K562 (cell line): ENCODE measurements around the gene ERN1. TPM values are rescaled to one million over a fixed set of nuclear protein-coding genes. Genes with fewer than 3 reads are reported as not detected.

Experiments used
- ATAC-seq: fragments of 200-7000 bp; cut with Tn5 transposase; 3 replicates; pipeline ENCODE4 v1.9.1; 2020; ENCODE audit warnings: moderate library complexity
- BruUV-seq: library from RNA; stranded (reverse); fragments of 400-500 nt; replicated peaks from 2 replicates; lab custom pipeline; 2021; lab: Mats Ljungman, UMichigan
- CTCF ChIA-PET: fragments of 300-600 bp; formaldehyde crosslinking; extraction: SDS; loops from one replicate; lab custom pipeline; 2021; ENCODE audit warnings: low intra/inter-chr PET ratio; lab: Yijun Ruan, JAX
- POLR2A ChIA-PET: fragments of 300-600, 350-650 bp; sonication (Branson Sonifier 250); formaldehyde crosslinking; extraction: SDS; loops from one replicate; lab custom pipeline; 2021; ENCODE audit warnings: antibody characterized with exemption, inconsistent platforms; lab: Yijun Ruan, JAX
- DNase-seq, 4 experiments: peaks; one replicate each; pipeline versions ENCODE4 v3.0.0 to v3.0.0-alpha.2; 2011 to 2018; ENCODE audit warnings: low spot score in 3 of 4, mixed read lengths in 3 of 4; ENCODE audit errors: extremely low read depth in 1 of 4
- FAIRE-seq: peaks from 2 replicates; lab custom pipeline; 2011; peaks lifted over from hg19 to GRCh38; lab: Jason Lieb, UNC
- H2AFZ ChIP-seq: 2 replicates; pipeline ENCODE4 v1.6.0; 2011; ENCODE audit warnings: low read depth, low read length, control low read depth, inconsistent platforms
- H3K27ac ChIP-seq: fragments of 200-600 bp; 3 replicates; pipeline ENCODE4 v1.8.0; 2011; ENCODE audit warnings: low read depth, mild to moderate bottlenecking, control low read depth, inconsistent platforms, low read length, moderate library complexity, mixed read lengths; ENCODE audit errors: extremely low read depth
- H3K27me3 ChIP-seq, 2 experiments: fragments of 300-600 bp in 1 of 2; 2 replicates in 1 of 2; 3 replicates in 1 of 2; pipeline versions ENCODE4 v1.6.0 to v1.8.0; 2011; ENCODE audit warnings: inconsistent platforms in 2 of 2, low read length in 2 of 2, mild to moderate bottlenecking in 1 of 2, mixed read lengths in 1 of 2, moderate library complexity in 1 of 2; ENCODE audit not compliant: control insufficient read depth in 2 of 2, insufficient read depth in 2 of 2
- H3K36me3 ChIP-seq: fragments of 300-600 bp; 3 replicates; pipeline ENCODE4 v1.8.0; 2011; ENCODE audit warnings: mild to moderate bottlenecking, low read length, inconsistent platforms; ENCODE audit not compliant: control insufficient read depth, insufficient read depth
- H3K4me1 ChIP-seq, 2 experiments: fragments of 200-600 bp in 1 of 2; replicated peaks in 1 of 2; 2 replicates in 1 of 2; 3 replicates in 1 of 2; pipeline versions ENCODE4 v1.5.1 to v1.8.0; 2011; ENCODE audit warnings: inconsistent platforms in 2 of 2, low read length in 2 of 2, mild to moderate bottlenecking in 1 of 2, mixed read lengths in 1 of 2, moderate library complexity in 1 of 2; ENCODE audit not compliant: control insufficient read depth in 2 of 2, insufficient read depth in 2 of 2
- H3K4me2 ChIP-seq: 2 replicates; pipeline ENCODE4 v1.6.1; 2011; ENCODE audit warnings: low read length, control low read depth, inconsistent platforms, mixed read lengths; ENCODE audit not compliant: insufficient read depth
- H3K4me3 ChIP-seq: fragments of 200-600 bp; sonication (generic), shearing (Covaris generic); 2 replicates; pipeline ENCODE4 v1.5.1; 2016; ENCODE audit warnings: control low read depth, inconsistent platforms
- H3K79me2 ChIP-seq: fragments of 200-600 bp; 3 replicates; pipeline ENCODE4 v1.8.0; 2011; ENCODE audit warnings: low read length, inconsistent platforms; ENCODE audit not compliant: control insufficient read depth, insufficient read depth
- H3K9ac ChIP-seq, 2 experiments: 2 replicates each; pipeline versions ENCODE4 v1.6.0 to v1.6.1; 2011; ENCODE audit warnings: low read depth in 2 of 2, low read length in 2 of 2, control low read depth in 1 of 2, inconsistent platforms in 1 of 2, mild to moderate bottlenecking in 1 of 2, mixed read lengths in 1 of 2; ENCODE audit not compliant: insufficient read depth in 1 of 2
- H3K9me1 ChIP-seq: one replicate; pipeline ENCODE4 v1.6.0; 2011; ENCODE audit warnings: inconsistent platforms, mild to moderate bottlenecking, low read length, moderate library complexity; ENCODE audit not compliant: control insufficient read depth, insufficient read depth
- H3K9me3 ChIP-seq: replicated peaks from 2 replicates; pipeline ENCODE4 v1.5.1; 2011; ENCODE audit warnings: low read depth, low read length, inconsistent platforms; ENCODE audit not compliant: control insufficient read depth, insufficient read depth
- H4K20me1 ChIP-seq: replicated peaks from 2 replicates; pipeline ENCODE4 v1.6.1; 2011; ENCODE audit warnings: low read length, inconsistent platforms, mixed read lengths; ENCODE audit not compliant: control insufficient read depth, insufficient read depth
- ADNP ChIP-seq: fragments of 200-800 bp; sonication (Bioruptor generic); IDR thresholded peaks from 2 replicates; pipeline ENCODE4 v1.6.1; 2016; ENCODE audit warnings: missing genetic modification characterization, missing compliant biosample characterization
- EP400 ChIP-seq: fragments of 450-650 bp; IDR thresholded peaks from 2 replicates; pipeline ENCODE4 v1.6.1; 2017; ENCODE audit warnings: antibody characterized with exemption, mild to moderate bottlenecking, moderate library complexity
- ETS2 ChIP-seq: IDR thresholded peaks from 2 replicates; pipeline ENCODE4 v1.6.1; 2016; ENCODE audit warnings: borderline replicate concordance, missing genetic modification characterization, mild to moderate bottlenecking, moderate library complexity, missing compliant biosample characterization; ENCODE audit not compliant: poor library complexity, severe bottlenecking
- HMG20A ChIP-seq: fragments of 450-650 bp; formaldehyde crosslinking; conservative IDR thresholded peaks from 2 replicates; pipeline ENCODE4 v1.4.0; 2020; ENCODE audit warnings: mild to moderate bottlenecking, mixed read lengths
- HOXB6 ChIP-seq: fragments of 250-450 bp; sonication (Bioruptor Pico); IDR thresholded peaks from 2 replicates; pipeline ENCODE4 v1.5.1; 2022; ENCODE audit warnings: mild to moderate bottlenecking, borderline replicate concordance
- L3MBTL2 ChIP-seq: fragments of 450-650 bp; IDR thresholded peaks from 2 replicates; pipeline ENCODE4 v1.6.1; 2016; ENCODE audit warnings: mild to moderate bottlenecking, moderate library complexity
- MAFK ChIP-seq: IDR thresholded peaks from 2 replicates; pipeline ENCODE4 v1.6.1; 2011; ENCODE audit warnings: low read length, improper control_type of control experiment
- NCOA1 ChIP-seq: fragments of 450-650 bp; IDR thresholded peaks from 2 replicates; pipeline ENCODE4 v1.6.1; 2016; ENCODE audit warnings: low read depth
- NCOA2 ChIP-seq, 2 experiments: fragments of 450-650 bp; IDR thresholded peaks; 2 replicates each; pipeline ENCODE4 v1.6.1; 2018; ENCODE audit warnings: mild to moderate bottlenecking in 2 of 2, moderate library complexity in 1 of 2; ENCODE audit not compliant: partially characterized antibody in 2 of 2
- PPARD ChIP-seq: fragments of 250-450 bp; sonication (Bioruptor Pico); IDR thresholded peaks from 2 replicates; pipeline ENCODE4 v1.8.0; 2022; ENCODE audit warnings: inconsistent platforms, mild to moderate bottlenecking, moderate library complexity
- RB1 ChIP-seq: fragments of 450-650 bp; IDR thresholded peaks from 2 replicates; pipeline ENCODE4 v1.6.1; 2017; ENCODE audit warnings: low read depth, mild to moderate bottlenecking
- RFX5 ChIP-seq: IDR thresholded peaks from 2 replicates; pipeline ENCODE4 v1.6.1; 2011; ENCODE audit warnings: low read depth, mild to moderate bottlenecking, improper control_type of control experiment, low read length
- SPI1 ChIP-seq: IDR thresholded peaks from 2 replicates; pipeline ENCODE4 v1.6.1; 2011; ENCODE audit warnings: low read depth, low read length, control low read depth, borderline replicate concordance
- TFAP4 ChIP-seq: sonication (generic); formaldehyde crosslinking; IDR thresholded peaks from 2 replicates; pipeline ENCODE4 v1.8.0; 2022; ENCODE audit warnings: missing genetic modification reagents, mild to moderate bottlenecking, moderate library complexity, borderline replicate concordance
- WHSC1 ChIP-seq: IDR thresholded peaks from one replicate; pipeline ENCODE4 v1.6.1; 2012; ENCODE audit warnings: low read length, control low read depth, inconsistent platforms
- ZNF134 ChIP-seq: fragments of 250-450 bp; sonication (Bioruptor Pico); conservative IDR thresholded peaks from 2 replicates; pipeline ENCODE4 v1.4.0; 2020
- ZNF408 ChIP-seq: fragments of 250-450 bp; sonication (Bioruptor Pico); IDR thresholded peaks from 2 replicates; pipeline ENCODE4 v1.4.0; 2020; ENCODE audit warnings: low read depth, mild to moderate bottlenecking, moderate library complexity
- ZSCAN29 ChIP-seq: fragments of 450-650 bp; IDR thresholded peaks from 2 replicates; pipeline ENCODE4 v1.6.1; 2017
- WGBS: fragments of 100-300 bp; shearing (Covaris generic); methylation state at CpG from one replicate; pipeline ENCODE4 v1.1.6; 2016; ENCODE audit warnings: low coverage, mixed read lengths; ENCODE audit not compliant: insufficient coverage; ENCODE audit errors: missing lambda C conversion rate; 5-methylcytosine and 5-hydroxymethylcytosine counted together
- in situ Hi-C: fragments of 300-500 bp; cut with MboI; formaldehyde crosslinking; loops from 4 replicates; pipeline ENCODE4 v1.15.0; 2018; ENCODE audit warnings: inconsistent platforms, mixed read lengths
- intact Hi-C: fragments of 100-400 bp; cut with micrococcal nuclease; formaldehyde crosslinking; loops from 2 replicates; pipeline ENCODE4 v1.14.2; 2022
- polyA plus RNA-seq, 8 experiments: library from polyadenylated mRNA; depleted of rRNA in 4 of 8; stranded (reverse) in 5 of 8; unstranded in 3 of 8; fragments of >200 nt; fragmentation: Nextera tagmentation in 2 of 8; fragmentation: Illumina TruSeq in 1 of 8; extraction: Ambion mirVana in 2 of 8; extraction: Trizol in 1 of 8; gene quantifications; 2 replicates each; pipeline versions ENCODE4 v1.2.1 to v1.2.3, GENCODE V29; 2011 to 2014; ENCODE audit warnings: inconsistent platforms in 1 of 8, missing spikeins in 1 of 8
- total RNA-seq, 7 experiments: library from RNA; depleted of rRNA in 6 of 7; stranded (reverse); fragments of >200 nt in 6 of 7; fragmentation: Illumina TruSeq in 2 of 7; extraction: Trizol in 2 of 7; gene quantifications; 2 replicates each; pipeline versions ENCODE4 v1.2.1 to v1.2.3, GENCODE V29; 2011 to 2021; ENCODE audit warnings: low replicate concordance in 1 of 7
- TF ChIP-seq, protein P1 (sequence below): fragments of 250-450 bp; sonication (Bioruptor Pico); IDR thresholded peaks from 2 replicates; pipeline ENCODE4 v1.8.0; 2021; ENCODE audit warnings: moderate library complexity, mild to moderate bottlenecking, inconsistent platforms
- TF ChIP-seq, protein P2 (sequence below): fragments of 250-450 bp; sonication (Bioruptor Pico); IDR thresholded peaks from 2 replicates; pipeline ENCODE4 v1.5.1; 2021; ENCODE audit warnings: mild to moderate bottlenecking

The ERN1 gene
- total and polyA plus RNA-seq, 9 of the 15 experiments (the other 6 are each of a cell fraction or from before 2014, with no cell fraction given) = 2.1 to 22.5 (median 7.3) TPM

DNA sequence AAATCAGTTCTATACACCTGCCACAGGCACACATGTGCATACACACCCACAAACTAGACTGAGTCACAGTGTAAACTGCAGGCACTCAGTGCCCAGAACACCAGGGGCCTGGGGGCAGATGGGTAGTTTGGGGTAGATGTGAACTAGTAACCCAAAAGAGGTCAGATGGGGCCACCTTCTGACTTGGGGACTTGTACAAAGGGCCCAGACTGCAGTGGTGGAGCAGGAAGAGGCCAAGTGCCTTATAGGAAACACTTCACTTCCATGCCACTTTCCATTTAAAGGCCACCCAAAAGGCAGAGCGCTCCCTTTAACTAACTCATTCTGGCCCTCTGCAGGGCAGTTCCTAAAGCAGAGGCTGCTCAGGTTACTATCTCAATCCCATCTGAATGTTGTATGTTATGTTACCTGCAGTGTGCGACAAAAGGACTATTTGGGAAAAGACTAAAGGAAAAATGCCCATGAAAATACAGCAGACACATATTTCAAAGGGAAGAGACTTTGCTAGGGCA is 27.8 kb upstream of the ERN1 start:
- Histone ChIP-seq H3K79me2 (no peaks in the 10 kb centered on the region), H3K36me3 (peaks cover 60% of the 10 kb centered on the region), H2AFZ (no peak overlapping the region), H3K27me3 (no peaks in the 10 kb centered on the region), H3K4me1 (peaks cover 0 to under 1% of the 10 kb centered on the region in 2 experiments; a peak in 3 of 5 replicates), H3K4me3 (no peak overlapping the region), H3K9ac (no peak overlapping the region), H3K9me3 (no peaks in the 10 kb centered on the region), H4K20me1 (no peaks in the 10 kb centered on the region), H3K4me2 (no peak overlapping the region), H3K27ac (no peak overlapping the region), H3K9me1 (no peaks in the 10 kb centered on the region)
- DNase-seq (no peak), FAIRE-seq (no peak), ATAC-seq (no peak)
- WGBS = 93% methylated on average over 2 of the region's 2 CpGs
- CTCF ChIA-PET = no interaction called here
- TF ChIP-seq PPARD (CRISPR knock-in tag) (no peak), L3MBTL2 (no peak), MAFK (no peak), WHSC1 (no peak), EP400 (no peak), ZNF408 (CRISPR knock-in tag) (no peak), ZSCAN29 (no peak), ETS2 (no peak), TFAP4 (CRISPR knock-in tag) (no peak), RB1 (no peak), NCOA1 (no peak), HMG20A (CRISPR knock-in tag) (no peak), ADNP (no peak), ZNF134 (no peak), NCOA2 (IDR thresholded peaks at IDR 0.05; ENCODE audit: partially characterized antibody in 2 of 2) (no peak), RFX5 (no peak), SPI1 (no peak), HOXB6 (CRISPR knock-in tag) (no peak)
- TF ChIP-seq, protein P1, sequence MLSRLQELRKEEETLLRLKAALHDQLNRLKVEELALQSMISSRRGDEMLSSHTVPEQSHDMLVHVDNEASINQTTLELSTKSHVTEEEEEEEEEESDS = no peak
- TF ChIP-seq, protein P2, sequence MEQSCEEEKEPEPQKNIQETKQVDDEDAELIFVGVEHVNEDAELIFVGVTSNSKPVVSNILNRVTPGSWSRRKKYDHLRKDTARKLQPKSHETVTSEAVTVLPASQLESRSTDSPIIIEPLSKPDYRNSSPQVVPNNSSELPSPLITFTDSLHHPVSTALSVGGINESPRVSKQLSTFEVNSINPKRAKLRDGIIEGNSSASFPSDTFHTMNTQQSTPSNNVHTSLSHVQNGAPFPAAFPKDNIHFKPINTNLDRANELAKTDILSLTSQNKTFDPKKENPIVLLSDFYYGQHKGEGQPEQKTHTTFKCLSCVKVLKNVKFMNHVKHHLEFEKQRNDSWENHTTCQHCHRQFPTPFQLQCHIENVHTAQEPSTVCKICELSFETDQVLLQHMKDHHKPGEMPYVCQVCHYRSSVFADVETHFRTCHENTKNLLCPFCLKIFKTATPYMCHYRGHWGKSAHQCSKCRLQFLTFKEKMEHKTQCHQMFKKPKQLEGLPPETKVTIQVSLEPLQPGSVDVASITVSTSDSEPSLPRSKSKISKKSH = no peak
- in situ Hi-C loops = no loop called here
- POLR2A ChIA-PET = interaction anchor here (1.3 kb wide), 1 partner anchor 12 kb away, joined by 3 read pairs; no protein-coding TSS in a partner anchor
- no TSS peak for BruUV-seq
- intact Hi-C loops = no loop called here
